ENCODE results near the gene KIFC3. TPM values are rescaled to one million over a fixed set of nuclear protein-coding genes. Genes with fewer than 3 reads are reported as not detected.
A peak's percentile ranks its signal among the peaks of the same experiment; 100 is the strongest.

Gene KIFC3
- total and polyA plus RNA-seq, 2 of the 13 experiments (the other 11 are each of a cell fraction or from before 2014, with no cell fraction given): 42.1 to 45.3 TPM

DNA sequence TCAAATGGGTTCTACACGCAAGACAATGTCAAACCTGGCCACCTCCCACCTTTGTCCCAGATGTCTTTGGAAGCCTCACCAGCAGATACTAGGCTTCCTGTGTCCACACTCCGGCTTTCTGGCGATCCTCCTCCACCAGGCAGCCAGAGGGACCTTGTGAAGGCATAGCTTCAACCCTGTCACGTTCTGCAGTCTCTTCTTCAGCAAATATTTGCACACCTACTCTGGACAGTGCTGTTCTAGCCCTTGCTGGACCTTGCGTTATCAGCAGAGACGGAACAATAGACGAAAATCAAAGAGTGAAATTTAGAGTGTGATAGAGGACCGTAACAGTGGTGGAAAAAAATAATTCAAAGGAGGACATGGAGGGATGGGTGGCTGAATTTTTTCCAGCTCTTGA lies 38.5 kb upstream of the KIFC3 start (continued):
- TF ChIP-seq ZNF292 (CRISPR knock-in tag; IDR thresholded peaks at IDR 0.05; ENCODE audit: borderline replicate concordance, low read depth) (peak; percentile 83; the same call in 1 of the 2 replicates), ZNF660 (CRISPR knock-in tag; IDR thresholded peaks at IDR 0.05; ENCODE audit: borderline replicate concordance, low read depth) (no peak), XRCC5 (optimal IDR thresholded peaks at IDR 0.05; ENCODE audit: low read length) (peak; percentile 43), ARNTL (CRISPR knock-in tag; IDR thresholded peaks at IDR 0.05) (no peak), HDAC1 (CRISPR knock-in tag; IDR thresholded peaks at IDR 0.05) (peak; percentile 83), EZH2 (conservative IDR thresholded peaks at IDR 0.05; ENCODE audit: low read depth, low read length) (no peak), ZNF124 (CRISPR knock-in tag; IDR thresholded peaks at IDR 0.05) (peak; percentile 48; the same call in 1 of the 2 replicates), ZNF460 (CRISPR knock-in tag; IDR thresholded peaks at IDR 0.05; ENCODE audit: borderline replicate concordance) (no peak), ZFP82 (CRISPR knock-in tag; IDR thresholded peaks at IDR 0.05; ENCODE audit: borderline replicate concordance) (no peak), POLR2AphosphoS2 (IDR thresholded peaks at IDR 0.05; ENCODE audit: low read depth, low read length) (no peak), MAFK (conservative IDR thresholded peaks at IDR 0.05 in 1 of 2, IDR thresholded peaks at IDR 0.05 in 1 of 2; ENCODE audit: low read length in 2 of 2) (0 out of 4 replicates have a peak, but pooled peaks of 1 of the 2 experiments have one; percentile 3), HOXA3 (CRISPR knock-in tag; IDR thresholded peaks at IDR 0.05) (peak; percentile 86), ZKSCAN8 (CRISPR knock-in tag; IDR thresholded peaks at IDR 0.05; ENCODE audit: borderline replicate concordance) (0 out of 2 replicates have a peak, but pooled peaks have one; percentile 34), HNF4A (CRISPR knock-in tag; IDR thresholded peaks at IDR 0.05) (peak; percentile 83)
- TF ChIP-seq, protein P1, sequence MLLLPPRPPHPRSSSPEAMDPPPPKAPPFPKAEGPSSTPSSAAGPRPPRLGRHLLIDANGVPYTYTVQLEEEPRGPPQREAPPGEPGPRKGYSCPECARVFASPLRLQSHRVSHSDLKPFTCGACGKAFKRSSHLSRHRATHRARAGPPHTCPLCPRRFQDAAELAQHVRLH (CRISPR knock-in tag; IDR thresholded peaks at IDR 0.05; ENCODE audit: borderline replicate concordance, low read depth): peak; percentile 57; the same call in 1 of the 2 replicates
- TF ChIP-seq, protein P2, sequence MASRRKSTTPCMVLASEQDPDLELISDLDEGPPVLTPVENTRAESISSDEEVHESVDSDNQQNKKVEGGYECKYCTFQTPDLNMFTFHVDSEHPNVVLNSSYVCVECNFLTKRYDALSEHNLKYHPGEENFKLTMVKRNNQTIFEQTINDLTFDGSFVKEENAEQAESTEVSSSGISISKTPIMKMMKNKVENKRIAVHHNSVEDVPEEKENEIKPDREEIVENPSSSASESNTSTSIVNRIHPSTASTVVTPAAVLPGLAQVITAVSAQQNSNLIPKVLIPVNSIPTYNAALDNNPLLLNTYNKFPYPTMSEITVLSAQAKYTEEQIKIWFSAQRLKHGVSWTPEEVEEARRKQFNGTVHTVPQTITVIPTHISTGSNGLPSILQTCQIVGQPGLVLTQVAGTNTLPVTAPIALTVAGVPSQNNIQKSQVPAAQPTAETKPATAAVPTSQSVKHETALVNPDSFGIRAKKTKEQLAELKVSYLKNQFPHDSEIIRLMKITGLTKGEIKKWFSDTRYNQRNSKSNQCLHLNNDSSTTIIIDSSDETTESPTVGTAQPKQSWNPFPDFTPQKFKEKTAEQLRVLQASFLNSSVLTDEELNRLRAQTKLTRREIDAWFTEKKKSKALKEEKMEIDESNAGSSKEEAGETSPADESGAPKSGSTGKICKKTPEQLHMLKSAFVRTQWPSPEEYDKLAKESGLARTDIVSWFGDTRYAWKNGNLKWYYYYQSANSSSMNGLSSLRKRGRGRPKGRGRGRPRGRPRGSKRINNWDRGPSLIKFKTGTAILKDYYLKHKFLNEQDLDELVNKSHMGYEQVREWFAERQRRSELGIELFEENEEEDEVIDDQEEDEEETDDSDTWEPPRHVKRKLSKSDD (CRISPR knock-in tag; IDR thresholded peaks at IDR 0.05; ENCODE audit: low read depth): no peak
- TF ChIP-seq, protein P3, sequence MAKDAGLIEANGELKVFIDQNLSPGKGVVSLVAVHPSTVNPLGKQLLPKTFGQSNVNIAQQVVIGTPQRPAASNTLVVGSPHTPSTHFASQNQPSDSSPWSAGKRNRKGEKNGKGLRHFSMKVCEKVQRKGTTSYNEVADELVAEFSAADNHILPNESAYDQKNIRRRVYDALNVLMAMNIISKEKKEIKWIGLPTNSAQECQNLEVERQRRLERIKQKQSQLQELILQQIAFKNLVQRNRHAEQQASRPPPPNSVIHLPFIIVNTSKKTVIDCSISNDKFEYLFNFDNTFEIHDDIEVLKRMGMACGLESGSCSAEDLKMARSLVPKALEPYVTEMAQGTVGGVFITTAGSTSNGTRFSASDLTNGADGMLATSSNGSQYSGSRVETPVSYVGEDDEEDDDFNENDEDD (CRISPR knock-in tag; IDR thresholded peaks at IDR 0.05; ENCODE audit: borderline replicate concordance): no peak
- TF ChIP-seq, protein P4, sequence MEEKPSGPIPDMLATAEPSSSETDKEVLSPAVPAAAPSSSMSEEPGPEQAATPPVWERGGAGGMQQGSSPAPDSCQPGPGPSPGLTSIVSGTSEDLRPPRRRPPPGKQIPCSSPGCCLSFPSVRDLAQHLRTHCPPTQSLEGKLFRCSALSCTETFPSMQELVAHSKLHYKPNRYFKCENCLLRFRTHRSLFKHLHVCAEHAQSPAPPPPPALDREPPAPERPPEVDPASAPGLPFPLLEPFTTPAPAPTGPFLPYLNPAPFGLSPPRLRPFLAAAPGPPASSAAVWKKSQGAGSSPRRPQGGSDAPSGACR (CRISPR knock-in tag; IDR thresholded peaks at IDR 0.05): peak; percentile 85
- TF ChIP-seq, protein P5, sequence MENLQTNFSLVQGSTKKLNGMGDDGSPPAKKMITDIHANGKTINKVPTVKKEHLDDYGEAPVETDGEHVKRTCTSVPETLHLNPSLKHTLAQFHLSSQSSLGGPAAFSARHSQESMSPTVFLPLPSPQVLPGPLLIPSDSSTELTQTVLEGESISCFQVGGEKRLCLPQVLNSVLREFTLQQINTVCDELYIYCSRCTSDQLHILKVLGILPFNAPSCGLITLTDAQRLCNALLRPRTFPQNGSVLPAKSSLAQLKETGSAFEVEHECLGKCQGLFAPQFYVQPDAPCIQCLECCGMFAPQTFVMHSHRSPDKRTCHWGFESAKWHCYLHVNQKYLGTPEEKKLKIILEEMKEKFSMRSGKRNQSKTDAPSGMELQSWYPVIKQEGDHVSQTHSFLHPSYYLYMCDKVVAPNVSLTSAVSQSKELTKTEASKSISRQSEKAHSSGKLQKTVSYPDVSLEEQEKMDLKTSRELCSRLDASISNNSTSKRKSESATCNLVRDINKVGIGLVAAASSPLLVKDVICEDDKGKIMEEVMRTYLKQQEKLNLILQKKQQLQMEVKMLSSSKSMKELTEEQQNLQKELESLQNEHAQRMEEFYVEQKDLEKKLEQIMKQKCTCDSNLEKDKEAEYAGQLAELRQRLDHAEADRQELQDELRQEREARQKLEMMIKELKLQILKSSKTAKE (CRISPR knock-in tag; IDR thresholded peaks at IDR 0.05; ENCODE audit: borderline replicate concordance): peak; percentile 92
- TF ChIP-seq, protein P6, sequence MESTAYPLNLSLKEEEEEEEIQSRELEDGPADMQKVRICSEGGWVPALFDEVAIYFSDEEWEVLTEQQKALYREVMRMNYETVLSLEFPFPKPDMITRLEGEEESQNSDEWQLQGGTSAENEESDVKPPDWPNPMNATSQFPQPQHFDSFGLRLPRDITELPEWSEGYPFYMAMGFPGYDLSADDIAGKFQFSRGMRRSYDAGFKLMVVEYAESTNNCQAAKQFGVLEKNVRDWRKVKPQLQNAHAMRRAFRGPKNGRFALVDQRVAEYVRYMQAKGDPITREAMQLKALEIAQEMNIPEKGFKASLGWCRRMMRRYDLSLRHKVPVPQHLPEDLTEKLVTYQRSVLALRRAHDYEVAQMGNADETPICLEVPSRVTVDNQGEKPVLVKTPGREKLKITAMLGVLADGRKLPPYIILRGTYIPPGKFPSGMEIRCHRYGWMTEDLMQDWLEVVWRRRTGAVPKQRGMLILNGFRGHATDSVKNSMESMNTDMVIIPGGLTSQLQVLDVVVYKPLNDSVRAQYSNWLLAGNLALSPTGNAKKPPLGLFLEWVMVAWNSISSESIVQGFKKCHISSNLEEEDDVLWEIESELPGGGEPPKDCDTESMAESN (CRISPR knock-in tag; conservative IDR thresholded peaks at IDR 0.05): 0 out of 2 replicates have a peak, but pooled peaks have one; percentile 53
- TF ChIP-seq, protein P7, sequence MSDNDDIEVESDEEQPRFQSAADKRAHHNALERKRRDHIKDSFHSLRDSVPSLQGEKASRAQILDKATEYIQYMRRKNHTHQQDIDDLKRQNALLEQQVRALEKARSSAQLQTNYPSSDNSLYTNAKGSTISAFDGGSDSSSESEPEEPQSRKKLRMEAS (IDR thresholded peaks at IDR 0.05): 0 out of 2 replicates have a peak, but pooled peaks have one; percentile 50

Measured in HepG2 (cell line).